ENCODE measurements around the gene CCN2. TPM values are rescaled to one million over a fixed set of nuclear protein-coding genes. Genes with fewer than 3 reads are reported as not detected.

CCN2 gene
- total RNA-seq, 2 donors from 2014 or later, result 821 to 1,207 TPM

GRCh38 chr6:131976545-131977061 is 25.4 kb upstream of the CCN2 start:
- TF ChIP-seq CTCF (IDR thresholded peaks at IDR 0.05), result no peak

GRCh38 chr6:131972741-131973140 is 21.6 kb upstream of the CCN2 start:
- DNase-seq (ENCODE audit: low spot score), result no peak
- Histone ChIP-seq H3K27me3 (replicated peaks; ENCODE audit: insufficient read depth) (no peaks in the 10 kb centered on the region), H3K9me3 (no peaks in the 10 kb centered on the region), H3K4me1 (ENCODE audit: control insufficient read depth in 1 of 2, low read depth in 2 of 2) (peaks cover 11 to 29% of the 10 kb centered on the region in 2 donors), H3K36me3 (no peaks in the 10 kb centered on the region), H3K27ac (no peak overlapping the region), H3K4me3 (no peak overlapping the region)
- ATAC-seq (ENCODE audit: insufficient number of reproducible peaks, low FRiP score, low read depth), result no peak
- no peak for TF ChIP-seq CTCF (IDR thresholded peaks at IDR 0.05)

More at GRCh38 chr6:131976545-131977061, 25.4 kb upstream of the CCN2 start:
- ATAC-seq (ENCODE audit: insufficient number of reproducible peaks, low FRiP score, low read depth) (no peak), DNase-seq (ENCODE audit: low spot score) (no peak)
- H3K27ac ChIP-seq, result peak overlapping the region; percentile 23 to 31
- peaks cover 17 to 66% of the 10 kb centered on the region in 2 donors for H3K4me1 ChIP-seq (ENCODE audit: control insufficient read depth in 1 of 2, low read depth in 2 of 2)
- H3K9me3 ChIP-seq, result no peaks in the 10 kb centered on the region
- no peaks in the 10 kb centered on the region for H3K36me3 ChIP-seq
- H3K4me3 ChIP-seq, result no peak overlapping the region
- H3K27me3 ChIP-seq (replicated peaks; ENCODE audit: insufficient read depth), result no peaks in the 10 kb centered on the region

- TF ChIP-seq CTCF (IDR thresholded peaks at IDR 0.05), result no peak
- DNase-seq (ENCODE audit: low spot score) (no peak), ATAC-seq (ENCODE audit: insufficient number of reproducible peaks, low FRiP score, low read depth) (no peak)
- H3K27ac ChIP-seq, result no peak overlapping the region
- H3K36me3 ChIP-seq, result no peaks in the 10 kb centered on the region
- no peaks in the 10 kb centered on the region for H3K27me3 ChIP-seq (replicated peaks; ENCODE audit: insufficient read depth)
- no peaks in the 10 kb centered on the region for H3K9me3 ChIP-seq
- H3K4me1 ChIP-seq (ENCODE audit: control insufficient read depth in 1 of 2, low read depth in 2 of 2), result peaks cover 0 to 4% of the 10 kb centered on the region in 2 donors
- no peak overlapping the region for H3K4me3 ChIP-seq
Measured at GRCh38 chr6:131970076-131970859, 19.1 kb upstream of the CCN2 start.

GRCh38 chr6:131968656-131969055 is 17.5 kb upstream of the CCN2 start:
- TF ChIP-seq CTCF (IDR thresholded peaks at IDR 0.05), result no peak
- ATAC-seq (ENCODE audit: insufficient number of reproducible peaks, low FRiP score, low read depth), result no peak
- no peak for DNase-seq (ENCODE audit: low spot score)
- Histone ChIP-seq H3K4me1 (ENCODE audit: control insufficient read depth in 1 of 2, low read depth in 2 of 2) (no peaks in the 10 kb centered on the region), H3K27ac (no peak overlapping the region), H3K4me3 (no peak overlapping the region), H3K27me3 (replicated peaks; ENCODE audit: insufficient read depth) (no peaks in the 10 kb centered on the region), H3K9me3 (no peaks in the 10 kb centered on the region), H3K36me3 (no peaks in the 10 kb centered on the region)

GRCh38 chr6:131967948-131968347 is 16.8 kb upstream of the CCN2 start:
- DNase-seq (ENCODE audit: low spot score), result no peak
- ATAC-seq (ENCODE audit: insufficient number of reproducible peaks, low FRiP score, low read depth), result no peak

More at GRCh38 chr6:131967948-131968347, 16.8 kb upstream of the CCN2 start:
- Histone ChIP-seq H3K4me1 (ENCODE audit: control insufficient read depth in 1 of 2, low read depth in 2 of 2) (no peaks in the 10 kb centered on the region), H3K36me3 (no peaks in the 10 kb centered on the region), H3K27me3 (replicated peaks; ENCODE audit: insufficient read depth) (no peaks in the 10 kb centered on the region), H3K4me3 (no peak overlapping the region), H3K9me3 (no peaks in the 10 kb centered on the region), H3K27ac (no peak overlapping the region)
- TF ChIP-seq CTCF (IDR thresholded peaks at IDR 0.05), result no peak
